SK-N-SH (cell line): ENCODE measurements around the gene SEMA4B. TPM values are rescaled to one million over a fixed set of nuclear protein-coding genes. Genes with fewer than 3 reads are reported as not detected.

ENCODE experiments used
- CTCF ChIA-PET: fragments of 300-600, 350-600 bp; formaldehyde crosslinking; extraction: SDS; loops from one replicate; lab custom pipeline; 2021; lab: Yijun Ruan, JAX
- POLR2A ChIA-PET: fragments of 350-600 bp; sonication (Branson Sonifier 250); formaldehyde crosslinking; extraction: SDS; loops from one replicate; lab custom pipeline; 2020; ENCODE audit warnings: antibody characterized with exemption, inconsistent platforms; lab: Yijun Ruan, JAX
- DNase-seq: peaks from one replicate; pipeline ENCODE4 v3.0.0; 2012
- H2AFZ ChIP-seq: fragments of 200-600 bp; sonication (generic); 2 replicates; pipeline ENCODE4 v1.8.1; 2016; ENCODE audit warnings: antibody characterized with exemption, mild to moderate bottlenecking, low read depth
- H3F3A ChIP-seq: fragments of 200-600 bp; sonication (generic); replicated peaks from 2 replicates; pipeline ENCODE3; 2016; ENCODE audit warnings: antibody characterized with exemption, mild to moderate bottlenecking; ENCODE audit not compliant: insufficient read depth
- H3K27ac ChIP-seq, 2 experiments: fragments of 200-500 bp in 1 of 2; fragments of 200-600 bp in 1 of 2; sonication (Bioruptor generic) in 1 of 2; sonication (generic), shearing (Covaris generic) in 1 of 2; 2 replicates each; pipeline versions ENCODE4 v1.5.1 to v1.6.1; 2014 to 2016; ENCODE audit warnings: low read depth in 2 of 2, inconsistent platforms in 1 of 2, low read length in 1 of 2, mild to moderate bottlenecking in 1 of 2, mixed read lengths in 1 of 2
- H3K27me3 ChIP-seq: fragments of 200-600 bp; sonication (generic), shearing (Covaris generic); 2 replicates; pipeline ENCODE4 v1.6.1; 2016; ENCODE audit warnings: mixed run types; ENCODE audit not compliant: insufficient read depth
- H3K36me3 ChIP-seq, 2 experiments: fragments of 200-500 bp in 1 of 2; fragments of 200-600 bp in 1 of 2; sonication (Bioruptor generic) in 1 of 2; sonication (generic) in 1 of 2; replicated peaks in 1 of 2; 2 replicates each; pipeline versions ENCODE3 to v1.5.1; 2014 to 2016; ENCODE audit warnings: low read length in 1 of 2, mild to moderate bottlenecking in 1 of 2; ENCODE audit not compliant: insufficient read depth in 2 of 2, control insufficient read depth in 1 of 2
- H3K4me1 ChIP-seq, 2 experiments: fragments of 200-500 bp in 1 of 2; fragments of 200-600 bp in 1 of 2; sonication (Bioruptor generic) in 1 of 2; sonication (generic), shearing (Covaris generic) in 1 of 2; 2 replicates each; pipeline versions ENCODE4 v1.5.1 to v1.6.1; 2014 to 2016; ENCODE audit warnings: low read depth in 1 of 2, low read length in 1 of 2, mixed run types in 1 of 2; ENCODE audit not compliant: insufficient read depth in 2 of 2, control insufficient read depth in 1 of 2
- H3K4me2 ChIP-seq: fragments of 200-600 bp; sonication (generic), shearing (Covaris generic); 2 replicates; pipeline ENCODE4 v1.6.1; 2017; ENCODE audit warnings: mixed run types
- H3K4me3 ChIP-seq, 2 experiments: fragments of 200-500 bp in 1 of 2; fragments of 200-600 bp in 1 of 2; sonication (Bioruptor generic) in 1 of 2; sonication (generic), shearing (Covaris generic) in 1 of 2; 2 replicates each; pipeline versions ENCODE4 v1.5.1 to v1.8.1; 2014 to 2016; ENCODE audit warnings: low read depth in 2 of 2, inconsistent platforms in 1 of 2, low read length in 1 of 2, mild to moderate bottlenecking in 1 of 2, mixed read lengths in 1 of 2, moderate library complexity in 1 of 2
- H3K79me2 ChIP-seq: fragments of 200-600 bp; sonication (generic); 2 replicates; pipeline ENCODE4 v1.8.1; 2017; ENCODE audit warnings: mild to moderate bottlenecking; ENCODE audit not compliant: insufficient read depth
- H3K9ac ChIP-seq: fragments of 200-600 bp; sonication (generic); 2 replicates; pipeline ENCODE4 v1.6.1; 2017; ENCODE audit warnings: mixed run types
- H3K9me2 ChIP-seq: fragments of 200-600 bp; sonication (generic); 2 replicates; pipeline ENCODE4 v1.6.1; 2017; ENCODE audit warnings: mixed run types
- H3K9me3 ChIP-seq: fragments of 200-600 bp; sonication (generic); 2 replicates; pipeline ENCODE4 v1.6.1; 2017; ENCODE audit warnings: mixed run types, mild to moderate bottlenecking, moderate library complexity
- H4K20me1 ChIP-seq: fragments of 200-600 bp; sonication (generic); 2 replicates; pipeline ENCODE4 v1.6.1; 2017; ENCODE audit warnings: mild to moderate bottlenecking, mixed run types; ENCODE audit not compliant: insufficient read depth
- FOSL2 ChIP-seq: IDR thresholded peaks from 2 replicates; pipeline ENCODE4 v1.4.0; 2012; ENCODE audit warnings: low read depth, mild to moderate bottlenecking, moderate library complexity, borderline replicate concordance
- FOXM1 ChIP-seq: IDR thresholded peaks from 2 replicates; pipeline ENCODE4 v1.4.0; 2012; ENCODE audit warnings: low read depth, mild to moderate bottlenecking
- IRF3 ChIP-seq: fragments of 150-350 bp; IDR thresholded peaks from 2 replicates; pipeline ENCODE4 v1.6.1; 2016; ENCODE audit warnings: mild to moderate bottlenecking, low read depth, low read length
- NFIC ChIP-seq: IDR thresholded peaks from 2 replicates; pipeline ENCODE4 v1.4.0; 2012; ENCODE audit warnings: borderline replicate concordance
- REST ChIP-seq: IDR thresholded peaks from 2 replicates; pipeline ENCODE4 v1.6.1; 2012; ENCODE audit warnings: mild to moderate bottlenecking, low read depth, low read length, moderate library complexity
- TAF1 ChIP-seq: IDR thresholded peaks from 2 replicates; pipeline ENCODE4 v1.6.1; 2012; ENCODE audit warnings: low read depth, mild to moderate bottlenecking, low read length, moderate library complexity, borderline replicate concordance
- WGBS: methylation state at CpG from one replicate; pipeline ENCODE4 v1.1.6; 2017; ENCODE audit warnings: low lambda C conversion rate; 5-methylcytosine and 5-hydroxymethylcytosine counted together
- polyA plus RNA-seq, 3 experiments: library from polyadenylated mRNA; depleted of rRNA; stranded (reverse); fragments of >200 nt; gene quantifications; 2 replicates each; pipeline ENCODE4 v1.2.3, GENCODE V29; 2012

SEMA4B gene
- polyA plus RNA-seq, 1 of the 3 experiments (the other 2 are of a cell fraction), result 38.9 TPM

- no peak for TF ChIP-seq REST
These were observed 49.0 kb upstream of the SEMA4B start (continued) for GRCh38 chr15:90151989-90152645.

GRCh38 chr15:90153658-90154057 is 47.5 kb upstream of the SEMA4B start:
- CTCF ChIA-PET, result interaction anchor here (1.2 to 4.6 kb wide), 5 partner anchors 10 to 95 kb away, joined by 3 to 27 read pairs (median 5); partner anchors contain the start of genes CIB1, GDPGP1 and TTLL13
- no peaks in the 10 kb centered on the region for H3K36me3 ChIP-seq
- WGBS, result 83% methylated on average over 6 of the region's 6 CpGs

GRCh38 chr15:90154246-90154645 is 46.9 kb upstream of the SEMA4B start:
- DNase-seq, result no peak
- Histone ChIP-seq H3K9ac (no peak overlapping the region), H3K4me1 (peaks cover 5 to 32% of the 10 kb centered on the region in 2 experiments; a peak in 2 of 4 replicates), H3K9me3 (no peaks in the 10 kb centered on the region), H3K4me2 (no peak overlapping the region), H3K4me3 (no peak overlapping the region), H2AFZ (no peak overlapping the region), H3K27ac (no peak overlapping the region), H3K27me3 (no peaks in the 10 kb centered on the region), H3F3A (no peaks in the 10 kb centered on the region), H3K79me2 (no peaks in the 10 kb centered on the region), H4K20me1 (no peaks in the 10 kb centered on the region), H3K36me3 (no peaks in the 10 kb centered on the region), H3K9me2 (no peaks in the 10 kb centered on the region)
- CTCF ChIA-PET, result interaction anchor here (1.2 to 4.6 kb wide), 5 partner anchors 11 to 95 kb away, joined by 3 to 27 read pairs (median 5); partner anchors contain the start of genes CIB1, GDPGP1 and TTLL13
- TF ChIP-seq FOSL2 (no peak), TAF1 (no peak), FOXM1 (no peak), NFIC (no peak), IRF3 (no peak)
- POLR2A ChIA-PET, result no interaction called here
- 90% methylated on average over 4 of the region's 5 CpGs for WGBS

More at GRCh38 chr15:90153658-90154057, 47.5 kb upstream of the SEMA4B start:
- no peaks in the 10 kb centered on the region for H3K27me3 ChIP-seq
- no peak overlapping the region for H3K4me2 ChIP-seq
- H3K9me2 ChIP-seq, result no peaks in the 10 kb centered on the region
- no peaks in the 10 kb centered on the region for H3F3A ChIP-seq
- no peak overlapping the region for H3K27ac ChIP-seq
- no peaks in the 10 kb centered on the region for H3K9me3 ChIP-seq
- no peaks in the 10 kb centered on the region for H3K79me2 ChIP-seq
- no peaks in the 10 kb centered on the region for H4K20me1 ChIP-seq
- peaks cover 5 to 29% of the 10 kb centered on the region in 2 experiments; a peak in 2 of 4 replicates for H3K4me1 ChIP-seq
- no peak overlapping the region for H2AFZ ChIP-seq
- no peak for DNase-seq
- no peak overlapping the region for H3K9ac ChIP-seq
- no peak for TF ChIP-seq TAF1
- TF ChIP-seq, all 33 proteins: peak for 0
- no peak overlapping the region for H3K4me3 ChIP-seq
- POLR2A ChIA-PET, result no interaction called here
